ENCODE data around the gene FITM2. TPM values are rescaled to one million over a fixed set of nuclear protein-coding genes. Genes with fewer than 3 reads are reported as not detected.

Gene FITM2
- total RNA-seq, 4 donors from 2014 or later: 2.1 to 4.8 (median 3.7) TPM

GRCh38 chr20:44274303-44275017, 36.5 kb downstream of the FITM2 start:
- TF ChIP-seq CTCF (IDR thresholded peaks at IDR 0.05) (no peak), POLR2A (IDR thresholded peaks at IDR 0.05) (no peak)

GRCh38 chr20:44273231-44274215, 37.5 kb downstream of the FITM2 start:
- DNase-seq: no peak
- H3K36me3 ChIP-seq: peaks cover 0 to 8% (median 0%) of the 10 kb centered on the region in 3 donors
- no peaks in the 10 kb centered on the region for H3K27me3 ChIP-seq
- no peak overlapping the region for H3K4me3 ChIP-seq
- intact Hi-C loops (cut with DNase I): no loop called here
- TF ChIP-seq CTCF (IDR thresholded peaks at IDR 0.05) (no peak), POLR2A (IDR thresholded peaks at IDR 0.05) (no peak)
- 79 to 89% methylated on average over 10 of the region's 10 CpGs for WGBS, 2 donors
- H3K27ac ChIP-seq: no peak overlapping the region
- H3K4me1 ChIP-seq: no peaks in the 10 kb centered on the region
- no peaks in the 10 kb centered on the region for H3K9me3 ChIP-seq

More at GRCh38 chr20:44274303-44275017, 36.5 kb downstream of the FITM2 start:
- H3K27me3 ChIP-seq: no peaks in the 10 kb centered on the region
- intact Hi-C loops (cut with DNase I): no loop called here
- H3K4me1 ChIP-seq: no peaks in the 10 kb centered on the region
- H3K9me3 ChIP-seq: no peaks in the 10 kb centered on the region
- H3K27ac ChIP-seq: no peak overlapping the region
- no peak overlapping the region for H3K4me3 ChIP-seq
- DNase-seq: no peak
- WGBS, 2 donors: 75 to 84% methylated on average over 11 of the region's 11 CpGs
- H3K36me3 ChIP-seq: peaks cover 0 to 8% (median 0%) of the 10 kb centered on the region in 3 donors

GRCh38 chr20:44271915-44272663, 38.9 kb downstream of the FITM2 start:
- intact Hi-C loops (cut with DNase I): no loop called here
- no peaks in the 10 kb centered on the region for H3K27me3 ChIP-seq
- no peak for TF ChIP-seq POLR2A (IDR thresholded peaks at IDR 0.05)
- no peak for TF ChIP-seq CTCF (IDR thresholded peaks at IDR 0.05)
- H3K4me1 ChIP-seq: no peaks in the 10 kb centered on the region
- H3K36me3 ChIP-seq: peaks cover 0 to 8% (median 0%) of the 10 kb centered on the region in 3 donors
- no peak overlapping the region for H3K4me3 ChIP-seq
- no peaks in the 10 kb centered on the region for H3K9me3 ChIP-seq
- H3K27ac ChIP-seq: no peak overlapping the region
- no peak for DNase-seq
- 65 to 66% methylated on average over 12 to 14 of the region's 14 CpGs for WGBS, 2 donors

GRCh38 chr20:44268802-44269201, 42.2 kb downstream of the FITM2 start:
- 91 to 95% methylated on average over 5 of the region's 5 CpGs for WGBS, 2 donors
- Histone ChIP-seq H3K36me3 (peaks cover 0 to 8% (median 0%) of the 10 kb centered on the region in 3 donors), H3K27ac (no peak overlapping the region), H3K4me1 (no peaks in the 10 kb centered on the region), H3K4me3 (no peak overlapping the region), H3K27me3 (no peaks in the 10 kb centered on the region), H3K9me3 (no peaks in the 10 kb centered on the region)
- intact Hi-C loops (cut with DNase I): no loop called here
- TF ChIP-seq POLR2A (IDR thresholded peaks at IDR 0.05) (no peak), CTCF (IDR thresholded peaks at IDR 0.05) (no peak)
- no peak for DNase-seq
